GM10847 (cell line): ENCODE results near the gene IFI6.

Experiments used
- POLR2A ChIP-seq: IDR thresholded peaks from 2 replicates; pipeline ENCODE4 v1.6.1; 2011; ENCODE audit not compliant: insufficient read length; ENCODE audit errors: extremely low read depth

IFI6 gene

DNA sequence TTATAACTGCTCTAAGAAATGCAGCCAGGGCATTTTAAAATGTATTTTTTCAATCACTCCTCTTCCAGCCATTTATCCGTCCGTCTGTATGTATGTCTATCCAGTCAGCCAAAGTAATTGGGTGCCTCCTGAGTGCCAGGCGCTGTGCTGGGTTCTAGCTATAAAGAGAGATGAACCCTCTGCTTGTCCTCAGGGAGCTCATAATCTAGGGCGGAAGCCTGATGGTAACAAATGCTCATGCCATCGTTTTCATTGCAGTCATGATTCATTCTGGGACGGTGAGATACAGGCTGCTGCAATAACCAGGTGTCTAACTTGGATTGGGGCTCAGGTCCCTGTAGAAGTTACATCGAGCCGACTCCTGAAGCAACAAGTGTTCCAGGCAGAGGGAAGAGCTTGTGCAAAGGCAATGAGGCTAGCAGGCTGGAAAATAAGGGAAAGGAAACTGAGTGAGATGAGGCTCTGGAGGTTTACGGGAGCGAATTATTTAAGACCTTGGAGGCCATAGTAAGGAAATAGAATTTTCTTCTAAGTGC lies 11.6 kb downstream of the IFI6 start:
- TF ChIP-seq POLR2A: no peak

DNA sequence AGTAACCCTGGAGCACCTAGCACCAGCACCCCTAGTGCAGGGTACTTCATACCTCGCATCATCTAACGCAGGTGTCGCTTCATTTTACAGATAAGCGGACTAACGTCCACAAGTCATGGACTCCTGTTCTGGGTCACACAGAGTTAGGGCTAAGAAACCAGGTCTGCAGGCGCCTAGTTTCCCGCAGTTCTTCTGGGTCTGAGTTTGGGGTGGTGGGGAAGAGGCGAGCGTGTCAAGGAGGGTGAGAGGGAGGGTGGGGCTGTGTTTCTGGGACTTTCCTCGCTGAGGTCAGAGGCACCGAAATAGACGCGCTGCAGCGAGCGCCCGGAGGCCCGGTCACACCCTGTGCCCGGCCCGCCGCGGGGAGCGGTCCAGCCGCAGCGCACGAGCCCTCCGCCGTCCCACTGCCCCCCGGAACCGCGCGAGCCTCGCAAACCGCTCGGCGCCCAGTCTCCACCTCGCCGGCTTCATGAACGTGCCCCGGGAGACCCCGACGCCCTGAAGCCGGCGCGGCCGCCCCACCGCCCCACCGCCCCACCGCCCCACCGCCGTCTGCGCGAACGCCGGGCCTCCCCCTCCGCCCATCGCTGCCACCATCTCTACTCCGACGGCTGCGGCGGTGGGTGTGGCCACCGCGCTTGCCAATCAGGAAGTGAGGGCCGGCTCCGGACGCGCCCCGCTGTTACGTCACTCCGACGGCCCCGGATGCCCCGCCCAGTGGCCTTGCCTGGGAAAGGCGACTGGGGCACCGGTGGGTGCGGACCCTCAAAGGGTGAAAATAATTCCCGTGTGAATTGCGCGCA lies 12.3 kb downstream of the IFI6 start:
- TF ChIP-seq POLR2A: peak; percentile 52

DNA sequence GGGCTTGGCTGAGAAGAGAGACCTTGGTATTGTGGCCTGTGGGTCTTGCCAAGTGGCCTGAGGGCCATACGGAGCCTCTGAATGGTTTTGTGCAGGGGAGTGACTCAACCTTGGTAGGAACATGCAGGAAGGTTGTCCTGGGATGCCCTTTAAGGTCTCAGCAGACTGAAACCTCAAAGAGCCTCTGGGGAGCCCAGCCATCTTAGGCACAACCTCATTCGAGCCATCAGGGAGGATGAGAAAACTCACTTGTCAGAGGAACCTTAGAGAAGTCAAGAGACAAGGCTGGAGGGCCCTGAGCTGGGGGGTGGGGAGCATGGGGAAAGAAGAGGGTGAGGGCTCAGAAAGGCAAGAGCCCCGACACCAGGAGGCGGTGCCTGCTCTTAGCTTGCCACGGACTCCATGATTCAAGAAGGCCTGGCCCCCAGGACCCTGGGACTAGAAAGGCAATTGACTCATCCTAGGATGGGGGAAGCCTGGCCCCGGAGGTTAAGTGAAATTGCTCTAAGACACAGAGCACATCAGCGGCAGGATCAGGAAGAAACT lies 13.0 kb downstream of the IFI6 start:
- TF ChIP-seq POLR2A: no peak

DNA sequence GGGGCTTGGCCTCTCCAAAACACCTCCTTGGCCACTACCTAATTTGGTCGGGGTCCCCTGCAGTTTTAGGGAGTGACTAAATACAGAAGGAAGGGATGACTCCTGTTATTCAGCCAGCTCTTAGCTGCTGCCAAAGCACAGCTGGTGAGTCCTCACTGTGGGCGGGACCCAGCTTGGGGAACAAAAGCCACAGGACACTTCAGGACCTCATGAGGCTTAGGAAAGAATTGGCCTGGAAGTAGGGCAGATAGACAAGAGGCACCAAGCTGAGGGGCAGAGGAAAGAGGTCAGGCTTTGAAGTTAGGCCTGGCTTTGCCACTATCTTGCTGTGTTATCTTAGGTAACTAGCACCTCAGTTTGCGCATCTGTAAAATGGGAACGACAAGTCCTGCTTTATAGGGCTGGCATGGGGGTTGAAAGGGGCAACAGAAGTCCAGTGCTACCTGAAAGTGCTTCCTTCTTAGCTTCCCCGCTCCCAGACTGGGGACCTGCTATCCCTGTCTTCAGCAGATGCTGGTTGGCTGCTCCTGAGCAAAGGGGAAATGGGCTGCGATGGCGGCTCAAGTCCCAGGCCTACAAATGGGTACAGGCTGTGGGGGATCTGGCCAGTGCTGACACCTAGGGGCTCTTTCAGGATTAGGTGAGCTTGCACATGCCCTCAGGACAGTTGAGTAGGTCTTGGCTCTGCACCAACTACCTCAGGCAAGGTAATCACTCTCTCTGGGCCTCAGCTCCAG lies 15.7 kb downstream of the IFI6 start:
- TF ChIP-seq POLR2A: no peak

DNA sequence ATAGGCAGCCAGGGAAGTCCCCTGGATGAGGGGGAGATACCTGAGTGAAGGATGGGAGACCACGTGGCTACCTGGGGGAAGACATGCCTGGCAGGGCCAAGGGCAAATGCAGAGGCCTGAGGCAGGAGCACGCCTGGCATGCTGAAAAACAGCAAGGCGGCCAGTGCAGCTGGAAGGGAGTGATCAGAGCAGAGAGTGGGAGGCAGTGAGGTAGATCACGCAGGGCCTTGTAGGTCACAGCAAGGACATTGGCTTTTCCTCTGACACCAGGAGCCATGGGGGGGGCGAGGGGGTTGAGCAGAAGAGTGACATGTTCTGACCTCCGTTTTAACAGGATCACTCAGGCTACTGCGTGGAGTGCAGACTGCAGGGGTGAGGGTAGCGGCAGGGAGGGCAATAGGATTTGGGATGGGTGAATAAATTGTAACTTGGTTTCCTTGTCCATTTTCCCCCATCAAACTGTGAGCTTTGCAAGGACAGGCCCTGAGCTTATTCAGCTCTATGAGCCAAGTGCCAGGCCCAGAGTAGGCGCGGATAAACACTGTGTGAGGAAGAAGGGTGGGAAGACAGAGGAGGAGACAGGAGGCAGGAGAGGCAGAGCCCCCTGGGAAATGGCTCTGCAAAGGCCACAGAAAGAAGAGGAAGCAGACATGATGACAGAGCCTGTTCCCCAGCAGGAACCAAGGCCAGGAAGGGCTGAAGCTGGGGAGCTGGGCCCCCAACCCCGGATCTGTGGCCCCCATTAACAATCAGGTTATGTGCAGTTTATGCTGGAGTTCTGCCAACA lies 16.6 kb downstream of the IFI6 start:
- TF ChIP-seq POLR2A: no peak

DNA sequence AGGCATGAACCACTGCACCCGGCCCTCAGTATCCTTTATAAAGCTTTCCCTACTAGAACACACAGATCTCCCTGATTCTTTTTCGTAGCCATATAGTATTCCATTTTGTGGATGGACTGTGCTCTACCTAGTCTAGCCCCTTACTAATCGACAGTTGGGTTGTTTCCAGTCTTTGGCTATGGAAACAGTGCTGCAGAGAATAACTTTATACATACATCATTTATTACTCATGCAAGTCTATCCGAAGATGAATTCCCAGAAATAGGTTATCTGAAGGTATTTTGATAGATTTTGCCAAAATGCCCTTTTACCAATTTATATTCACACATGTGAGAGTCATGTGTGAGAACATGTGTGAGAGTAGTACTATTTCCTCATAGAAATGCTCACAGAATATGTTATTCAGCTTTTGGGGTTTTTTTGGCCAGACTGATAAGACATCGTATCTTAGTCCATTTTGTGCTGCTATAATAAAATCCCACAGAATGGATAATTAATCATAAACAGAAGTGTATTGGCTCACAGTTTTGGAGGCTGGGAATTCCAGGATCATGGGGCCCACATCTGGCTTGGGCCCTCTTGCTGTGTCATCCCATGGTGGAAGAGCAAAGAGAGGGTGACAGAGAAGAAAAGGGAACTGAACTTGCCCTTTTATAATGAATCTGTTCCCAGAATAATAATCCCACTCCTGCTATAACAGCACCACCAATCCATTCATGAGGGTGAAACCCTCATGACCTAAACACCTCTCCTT lies 19.7 kb downstream of the IFI6 start:
- TF ChIP-seq POLR2A: no peak

DNA sequence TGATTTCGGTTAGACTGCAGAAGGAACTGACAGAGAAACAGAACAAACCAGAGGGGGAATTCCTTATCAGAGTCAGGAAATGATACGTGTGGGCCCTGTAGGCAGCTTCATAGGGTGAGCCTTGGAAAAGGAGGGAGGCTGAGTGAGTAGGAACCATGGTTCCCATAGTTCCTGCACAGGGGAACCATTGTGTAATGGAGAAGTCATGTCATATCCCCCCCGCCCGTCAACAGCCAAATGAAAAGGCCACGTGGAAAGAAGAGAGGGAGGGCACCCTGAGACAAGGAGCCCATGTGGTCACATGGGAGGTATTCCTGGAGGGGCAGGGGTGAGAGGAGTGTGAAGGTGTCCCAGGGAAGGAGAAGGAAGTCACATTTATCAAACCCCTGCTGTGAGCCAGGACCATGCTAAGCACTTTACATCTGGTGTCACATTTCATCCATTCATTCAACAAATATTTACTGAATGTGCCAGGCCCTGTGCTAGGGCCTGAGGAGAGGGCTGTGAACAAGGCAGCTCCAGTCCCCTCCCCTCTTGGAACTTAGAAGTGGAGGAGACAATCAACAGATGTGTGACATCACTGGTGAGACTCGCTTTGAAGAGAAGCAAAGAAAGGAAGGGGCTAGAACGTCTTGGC lies 21.3 kb downstream of the IFI6 start:
- no peak for TF ChIP-seq POLR2A

DNA sequence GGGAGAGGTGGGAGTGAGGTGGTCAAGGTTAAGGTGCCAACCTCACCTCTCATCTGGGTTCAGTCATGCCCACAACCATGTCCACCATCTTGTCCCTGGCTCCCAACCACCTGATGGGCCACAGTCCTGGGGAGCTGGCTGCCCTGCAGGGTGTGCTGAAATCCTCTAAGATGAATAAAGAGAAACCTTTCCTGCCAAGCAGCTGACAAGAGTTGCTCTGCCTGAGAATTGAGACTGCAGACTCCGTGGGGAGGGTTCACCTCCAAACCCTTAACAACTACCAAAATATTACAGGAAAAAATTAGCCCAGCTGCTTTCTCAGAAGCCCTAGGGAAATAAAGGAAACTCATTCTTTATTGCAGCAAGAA lies 21.8 kb downstream of the IFI6 start:
- no peak for TF ChIP-seq POLR2A

DNA sequence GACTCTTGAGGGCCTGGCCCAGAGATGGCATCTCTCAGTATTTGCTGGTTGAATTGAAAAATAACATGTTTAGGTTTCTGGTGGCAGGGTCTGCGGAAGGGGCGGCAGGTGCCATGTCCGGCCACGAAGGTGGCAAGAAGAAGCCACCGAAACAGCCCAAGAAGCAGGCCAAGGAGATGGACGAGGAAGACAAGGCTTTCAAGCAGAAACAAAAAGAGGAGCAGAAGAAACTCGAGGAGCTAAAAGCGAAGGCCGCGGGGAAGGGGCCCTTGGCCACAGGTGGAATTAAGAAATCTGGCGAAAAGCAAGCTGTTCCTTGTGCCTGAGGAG lies 22.7 kb downstream of the IFI6 start:
- no peak for TF ChIP-seq POLR2A

DNA sequence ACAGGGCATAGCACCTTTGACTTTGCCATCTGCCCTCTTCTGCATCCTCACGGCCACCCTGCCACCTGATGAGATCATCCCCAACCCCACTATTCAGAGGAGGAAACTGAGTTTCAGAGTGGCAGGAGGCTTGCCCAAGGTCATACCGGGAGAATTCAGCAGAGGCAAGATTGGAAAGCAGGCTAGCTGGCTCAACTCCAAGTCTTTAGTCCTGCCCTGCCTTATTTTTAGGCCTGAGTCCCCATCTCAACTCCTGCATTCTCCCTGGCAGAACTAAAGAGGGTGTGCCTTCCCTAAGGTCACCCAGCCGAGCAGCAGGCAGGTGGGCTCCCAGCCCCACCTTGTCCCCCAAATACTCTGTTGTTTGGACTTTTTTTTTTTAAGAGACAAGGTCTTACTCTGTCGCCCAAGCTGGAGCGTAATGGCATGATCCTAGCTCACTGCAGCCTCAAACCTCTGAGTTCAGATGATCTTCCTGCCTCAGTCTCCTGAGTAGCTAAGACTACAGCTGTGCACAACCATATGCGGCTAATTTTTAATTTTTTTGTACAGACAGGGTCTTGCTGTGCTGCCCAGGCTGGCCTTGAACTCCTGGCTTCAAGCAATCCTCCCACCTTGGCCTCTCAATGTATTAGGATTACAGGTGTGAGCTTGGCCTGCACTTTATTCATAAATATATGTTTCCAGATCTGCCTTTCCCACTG lies 23.2 kb downstream of the IFI6 start:
- no peak for TF ChIP-seq POLR2A

DNA sequence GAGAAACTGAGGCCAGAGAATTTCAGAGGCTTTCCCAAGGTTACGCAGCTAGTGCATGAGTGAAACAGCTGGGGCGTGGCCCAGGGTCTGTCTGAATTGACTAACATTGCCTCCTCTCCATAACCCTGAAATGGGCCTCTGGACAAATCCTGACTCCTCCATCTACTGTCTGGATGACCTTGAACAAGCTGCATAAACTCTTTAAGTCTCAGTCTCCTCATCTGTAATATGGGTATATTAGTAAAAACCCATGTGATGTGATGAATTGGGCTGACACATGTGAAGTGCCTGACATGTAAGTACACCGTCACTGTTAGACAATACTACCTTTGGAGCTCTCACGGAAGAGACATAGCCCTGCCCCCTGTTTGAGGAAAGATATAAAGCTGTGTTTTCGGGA lies 24.7 kb downstream of the IFI6 start:
- TF ChIP-seq POLR2A: no peak

DNA sequence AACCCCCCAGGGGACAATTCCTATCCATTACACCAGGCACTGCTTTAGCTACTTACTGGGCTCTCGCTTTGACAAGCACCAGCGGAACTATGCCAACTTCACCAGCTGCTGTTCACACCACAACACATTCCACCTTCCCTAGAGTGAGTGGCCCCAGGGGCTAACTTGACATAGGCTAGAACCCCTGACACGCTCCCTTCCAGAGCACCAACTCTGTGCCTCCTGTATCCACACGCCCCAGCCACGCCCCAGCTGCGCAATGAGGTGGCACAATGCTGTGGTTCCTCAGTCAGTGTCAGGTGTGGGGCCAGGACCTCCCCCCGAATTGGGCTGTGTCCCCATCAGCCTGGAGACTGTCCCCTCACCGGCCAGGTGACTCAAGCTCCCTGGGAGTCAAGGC lies 25.3 kb downstream of the IFI6 start:
- no peak for TF ChIP-seq POLR2A

DNA sequence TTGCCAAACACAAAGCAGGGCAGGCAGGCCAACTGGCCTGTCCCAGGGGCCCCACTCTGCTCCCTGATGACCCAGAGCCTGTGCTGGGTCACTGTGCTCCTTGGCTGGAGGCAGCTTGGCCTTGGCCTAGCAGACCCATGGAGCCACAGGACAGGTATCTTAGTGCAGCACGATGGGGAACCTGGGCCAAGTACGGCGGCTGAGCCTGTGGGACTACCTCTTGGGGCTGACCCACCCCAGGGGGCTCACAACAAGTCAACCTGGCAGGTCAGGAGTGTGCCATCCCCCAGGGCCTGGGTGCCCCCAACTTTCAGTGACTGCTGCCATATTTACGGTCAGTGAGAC lies 26.9 kb downstream of the IFI6 start:
- no peak for TF ChIP-seq POLR2A
